Psoas muscle (tissue), 8 donors: ENCODE results near the gene ERVV-1. TPM values are rescaled to one million over a fixed set of nuclear protein-coding genes. Genes with fewer than 3 reads are reported as not detected.

Experiments used
- ATAC-seq, 4 donors: fragments of 200-7000 bp; cut with Tn5 transposase; one replicate each; pipeline ENCODE4 v1.9.1; 2020; ENCODE audit warnings: moderate library complexity in 3 of 4, mild to moderate bottlenecking in 2 of 4
- DNase-seq, 2 donors: peaks; one replicate each; pipeline ENCODE4 v3.0.0-alpha.2; 2020
- H3K27ac ChIP-seq: fragments of 200-600 bp; one replicate; pipeline ENCODE4 v1.8.0; 2022
- H3K27me3 ChIP-seq, 3 donors: fragments of 200-600 bp in 1 of 3; one replicate each; pipeline versions ENCODE4 v1.6.1 to v1.8.0; 2013 to 2022; ENCODE audit warnings: low read length in 2 of 3, mild to moderate bottlenecking in 2 of 3, moderate library complexity in 1 of 3; ENCODE audit not compliant: insufficient read depth in 3 of 3
- H3K36me3 ChIP-seq, 2 donors: fragments of 200-600 bp in 1 of 2; one replicate each; pipeline versions ENCODE4 v1.6.1 to v1.8.0; 2013 to 2022; ENCODE audit warnings: low read depth in 1 of 2, mild to moderate bottlenecking in 1 of 2, moderate library complexity in 1 of 2; ENCODE audit not compliant: insufficient read depth in 1 of 2
- H3K4me1 ChIP-seq: fragments of 200-600 bp; one replicate; pipeline ENCODE4 v1.8.0; 2022
- H3K4me3 ChIP-seq: fragments of 200-600 bp; one replicate; pipeline ENCODE4 v1.8.0; 2022; ENCODE audit warnings: mild to moderate bottlenecking
- H3K9me3 ChIP-seq: fragments of 200-600 bp; one replicate; pipeline ENCODE4 v1.8.0; 2022
- CTCF ChIP-seq: fragments of 200-600 bp; IDR thresholded peaks from one replicate; pipeline ENCODE4 v1.8.0; 2022; ENCODE audit warnings: antibody characterized with exemption
- WGBS, 3 donors: extraction: QIAGEN DNeasy Blood & Tissue Kit; methylation state at CpG; one replicate each; pipeline versions ENCODE4 v1.1.6 to v1.1.7; 2013; 5-methylcytosine and 5-hydroxymethylcytosine counted together
- intact Hi-C, 2 donors: fragments of 100-400 bp; cut with DNase I; formaldehyde crosslinking; loops; one replicate each; pipeline versions ENCODE4 v1.11.0 to v1.14.2; 2022
- polyA plus RNA-seq, 3 donors: library from polyadenylated mRNA; stranded (reverse); fragments of 200-250 nt; gene quantifications; one replicate each; pipeline ENCODE4 v1.2.3, GENCODE V29; 2013
- total RNA-seq, 4 donors: library from RNA; stranded (reverse); fragmentation: NEBNext Ultra II Directional in 2 of 4; extraction: Animal tissue kit (Norgen Biotek cat#: 25700) in 2 of 4; gene quantifications; one replicate each; pipeline versions ENCODE4 v1.2.1 to v1.2.4, GENCODE V29; 2021 to 2023
- donor health status: healthy with polysubstance abuse.
- donor health status: DM: no; HTN: no; CAD: no; lungs with moderate emphysema.
- donor health status: Bipolar disorder and iron deficiency.
- donor health status: healthy.
- donor health status: DM: yes; HTN: yes; CAD: no.
- donor health status: DM: no; HTN: no; CAD: no.
- donor health status: DM: no; HTN: no; CAD: no.
- donor health status: DM: yes; HTN: yes; CAD: no.

ERVV-1 gene
- total and polyA plus RNA-seq, 7 donors, result 0.01 to 0.08 (median 0.03) TPM; not detected in 4

DNA sequence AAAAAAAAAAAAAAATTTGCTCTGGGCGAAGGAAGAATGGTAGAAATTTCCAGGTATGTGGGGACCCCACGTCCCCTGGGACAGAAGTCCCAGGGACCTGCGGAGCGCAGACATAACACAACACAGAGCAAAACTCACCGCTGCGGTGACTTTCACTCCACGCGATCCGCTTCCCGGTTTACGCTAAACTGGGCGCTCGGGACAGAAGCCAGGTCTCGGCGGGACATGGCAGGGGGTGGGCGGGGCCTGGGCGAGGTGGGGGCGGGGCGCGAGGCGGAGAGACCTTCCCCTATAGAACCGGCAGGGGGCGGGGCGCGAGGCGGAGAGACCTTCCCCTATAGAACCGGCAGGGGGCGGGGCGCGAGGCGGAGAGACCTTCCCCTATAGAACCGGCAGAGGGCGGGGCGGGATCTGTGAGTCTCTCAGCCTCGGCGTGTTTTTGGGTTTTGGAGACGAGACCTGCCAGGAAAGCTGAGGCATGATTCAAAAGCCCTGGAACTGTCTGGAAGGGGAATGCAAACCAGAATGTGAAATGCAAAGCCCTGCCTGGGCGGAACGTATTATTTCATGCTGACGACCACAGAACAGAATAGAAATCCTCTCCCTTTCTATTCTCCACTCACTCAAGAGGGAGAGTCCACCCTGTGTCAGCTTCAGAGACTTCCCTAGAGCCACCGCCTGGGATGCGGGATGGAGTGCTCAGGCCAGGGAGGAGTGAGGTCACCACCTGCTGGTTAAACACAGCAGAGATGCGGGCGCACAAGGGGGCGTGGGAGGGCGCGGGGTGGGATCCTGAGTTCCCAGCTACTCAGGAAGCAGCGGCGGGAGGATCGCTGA lies 20.2 kb upstream of the ERVV-1 start:
- Histone ChIP-seq H3K27ac (peak overlapping the region; percentile 23), H3K36me3 (no peaks in the 10 kb centered on the region), H3K4me1 (no peaks in the 10 kb centered on the region), H3K9me3 (no peaks in the 10 kb centered on the region), H3K27me3 (peaks cover 0 to 1% (median 0%) of the 10 kb centered on the region in 3 donors), H3K4me3 (peak overlapping the region; percentile 66)
- WGBS, 3 donors, result 0 to 1% (median 0%) methylated on average over 47 to 50 of the region's 50 CpGs
- TF ChIP-seq CTCF, result peak; percentile 48
- ATAC-seq (peak; percentile 59 to 80 (median 76)), DNase-seq (peak; percentile 70 to 79)
- intact Hi-C loops, result loop anchor here in 1 of 2 donors (10.0 kb wide), 1 partner anchor 471 kb away; the partner anchor contains the start of gene ZNF813

DNA sequence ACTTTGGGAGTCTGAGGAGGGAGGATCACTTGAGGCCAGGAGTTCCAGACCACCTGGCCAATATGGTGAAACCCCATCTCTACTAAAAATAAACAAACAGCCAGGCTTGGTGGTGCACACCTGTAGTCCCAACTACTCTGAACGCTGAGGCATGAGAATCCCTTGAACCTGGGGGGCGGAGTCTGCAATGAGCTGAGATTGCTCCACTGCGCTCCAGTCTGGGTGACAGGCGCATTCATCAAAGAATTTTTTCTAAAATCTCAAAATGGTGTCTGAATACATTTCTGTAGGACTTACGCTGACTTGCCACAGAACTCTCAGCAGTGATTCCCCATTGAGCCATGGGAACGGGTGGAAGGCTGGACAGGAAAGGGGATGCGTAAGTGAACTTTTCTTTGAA lies 18.0 kb upstream of the ERVV-1 start:
- H3K36me3 ChIP-seq, result no peaks in the 10 kb centered on the region
- no peak for DNase-seq
- no peak for TF ChIP-seq CTCF
- H3K27me3 ChIP-seq, result peaks cover 0 to 1% (median 0%) of the 10 kb centered on the region in 3 donors
- no peak for ATAC-seq
- no peaks in the 10 kb centered on the region for H3K9me3 ChIP-seq
- H3K4me1 ChIP-seq, result no peaks in the 10 kb centered on the region
- 85 to 88% (median 85%) methylated on average over 7 of the region's 7 CpGs for WGBS, 3 donors
- H3K4me3 ChIP-seq, result no peak overlapping the region
- intact Hi-C loops, result loop anchor here in 1 of 2 donors (10.0 kb wide), 1 partner anchor 469 kb away; the partner anchor contains the start of gene ZNF813
- H3K27ac ChIP-seq, result no peak overlapping the region

GRCh38 chr19:52997975-52998374 lies 15.7 kb upstream of the ERVV-1 start:
- no peak overlapping the region for H3K27ac ChIP-seq
- no peak overlapping the region for H3K4me3 ChIP-seq
- ATAC-seq, result no peak
- no peak for TF ChIP-seq CTCF
- intact Hi-C loops, result loop anchor here in 1 of 2 donors (10.0 kb wide), 1 partner anchor 467 kb away; the partner anchor contains the start of gene ZNF813
- WGBS, 3 donors, result 64 to 72% (median 72%) methylated on average over 9 of the region's 9 CpGs
- H3K27me3 ChIP-seq, result no peaks in the 10 kb centered on the region
- no peaks in the 10 kb centered on the region for H3K4me1 ChIP-seq
- no peaks in the 10 kb centered on the region for H3K36me3 ChIP-seq
- no peak for DNase-seq
- H3K9me3 ChIP-seq, result no peaks in the 10 kb centered on the region

GRCh38 chr19:53002479-53002878 lies 11.2 kb upstream of the ERVV-1 start:
- TF ChIP-seq CTCF, result no peak
- H3K4me3 ChIP-seq, result no peak overlapping the region
- intact Hi-C loops, result no loop called here
- H3K36me3 ChIP-seq, result no peaks in the 10 kb centered on the region
- no peaks in the 10 kb centered on the region for H3K9me3 ChIP-seq
- ATAC-seq, result no peak
- no peak overlapping the region for H3K27ac ChIP-seq
- 22 to 38% (median 25%) methylated on average over 2 of the region's 2 CpGs for WGBS, 3 donors
- no peak for DNase-seq
- no peaks in the 10 kb centered on the region for H3K4me1 ChIP-seq
- H3K27me3 ChIP-seq, result peaks cover 0 to 2% (median 0%) of the 10 kb centered on the region in 3 donors
